Measurements from ENCODE around the gene FCRL5.

Gene FCRL5

DNA sequence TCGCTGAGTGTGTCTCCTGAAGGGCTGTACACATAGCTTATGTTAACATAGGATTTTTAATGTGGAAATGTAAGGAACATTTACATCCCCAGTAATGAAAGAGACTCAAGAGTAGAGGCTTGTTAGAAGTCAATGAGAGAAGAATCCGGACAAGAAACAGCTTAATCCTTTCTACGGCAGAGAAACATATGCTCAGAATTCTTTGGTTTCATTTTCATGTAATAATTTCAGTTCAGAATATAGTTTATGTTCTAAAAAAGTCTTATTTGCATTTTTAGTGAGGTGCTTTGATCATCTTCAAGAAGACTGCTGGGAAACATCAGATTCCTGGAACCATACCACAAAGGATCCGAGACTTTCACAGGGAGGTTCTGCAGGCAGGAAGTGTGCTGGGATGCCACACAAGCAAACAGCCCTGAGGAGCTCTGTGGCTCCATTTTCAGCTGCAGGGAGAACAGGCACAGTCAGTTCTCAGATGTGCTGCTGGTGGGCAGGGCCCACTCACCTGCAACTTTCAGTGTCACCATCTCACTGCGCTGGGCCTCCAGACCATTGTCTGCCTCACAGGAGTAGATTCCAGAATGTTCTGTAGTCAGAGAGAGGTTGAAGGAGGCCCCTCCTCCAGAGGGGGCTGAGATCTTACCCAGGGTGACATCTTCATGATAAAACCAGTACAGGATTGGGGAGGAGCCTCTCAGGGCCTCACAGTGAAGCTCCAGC is 28.4 kb downstream of the FCRL5 start:
- DNase-seq: no peak

- no peak for DNase-seq
Measured at GRCh38 chr1:157521056-157521455, 31.3 kb downstream of the FCRL5 start.

GRCh38 chr1:157520386-157520935 is 31.9 kb downstream of the FCRL5 start:
- no peak for DNase-seq

GRCh38 chr1:157519451-157519850 is 32.9 kb downstream of the FCRL5 start:
- DNase-seq: no peak

GRCh38 chr1:157517016-157517415 is 35.3 kb downstream of the FCRL5 start:
- no peak for DNase-seq

DNA sequence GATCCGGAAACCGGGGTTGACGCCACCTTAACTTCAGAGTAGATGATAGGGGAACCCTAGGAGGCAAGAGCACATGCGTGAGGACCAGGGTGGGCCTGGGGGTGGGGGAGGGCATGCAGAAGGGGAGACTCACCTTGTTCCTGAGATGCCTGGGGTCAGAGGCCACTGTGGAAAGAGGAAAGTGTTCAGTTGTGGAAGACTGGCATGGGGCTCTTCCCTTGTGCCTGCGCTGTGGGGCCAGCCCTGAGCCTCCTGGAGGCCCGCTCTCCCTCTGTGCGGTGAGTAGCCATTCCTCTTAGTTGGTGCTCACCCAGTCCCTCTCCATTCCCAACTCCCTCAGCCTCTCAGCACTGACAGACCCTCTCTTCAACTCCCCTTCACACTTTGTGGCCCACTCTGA is 36.6 kb downstream of the FCRL5 start:
- no peak for DNase-seq

- no peak for DNase-seq
Measured at GRCh38 chr1:157515141-157515540, 37.2 kb downstream of the FCRL5 start.

DNA sequence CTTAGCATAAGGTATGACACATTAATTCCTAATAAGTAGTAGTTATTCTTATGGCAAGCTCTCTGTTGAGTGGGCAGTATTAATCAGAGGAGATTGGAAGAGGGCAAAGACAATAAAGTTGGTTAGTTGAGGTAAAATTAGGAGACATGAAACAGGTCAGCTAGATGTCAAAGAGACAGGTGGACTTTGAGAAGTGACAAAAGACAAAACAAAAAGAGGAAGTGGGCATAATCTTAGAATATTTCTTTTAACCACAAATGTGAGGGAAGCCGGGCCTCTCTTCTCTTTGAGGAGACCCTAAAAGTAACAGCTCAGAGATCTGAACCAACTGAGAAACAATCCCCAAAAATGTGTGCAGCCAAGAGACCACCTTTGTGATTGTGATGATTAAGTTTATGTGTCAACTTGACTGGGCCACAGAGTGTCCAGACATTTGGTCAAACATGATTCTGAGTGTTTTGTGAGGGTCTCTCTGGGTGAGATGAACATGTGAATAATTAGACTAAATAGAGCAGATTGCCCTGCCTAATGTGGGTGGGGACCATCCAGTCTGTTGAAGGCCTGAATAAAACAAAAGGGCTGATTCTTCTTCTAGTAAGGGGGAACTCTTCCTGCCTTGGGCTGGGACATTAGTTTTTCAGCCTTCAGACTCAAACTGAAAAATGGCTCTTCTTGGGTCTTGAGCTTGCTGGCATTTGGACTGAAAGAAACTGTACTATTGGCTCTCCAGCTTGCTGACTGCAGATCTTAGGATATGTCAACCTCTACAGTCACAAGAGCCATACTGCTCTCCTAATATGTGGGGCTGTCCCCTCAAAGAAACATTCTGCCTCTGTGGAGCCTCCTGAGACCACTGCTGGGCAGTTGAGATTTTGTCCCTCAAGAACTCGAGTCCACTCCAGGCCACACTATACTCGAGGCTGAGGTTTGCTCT is 40.0 kb downstream of the FCRL5 start:
- no peak for DNase-seq

GRCh38 chr1:157509546-157510232 is 42.6 kb downstream of the FCRL5 start:
- no peak for DNase-seq

DNA sequence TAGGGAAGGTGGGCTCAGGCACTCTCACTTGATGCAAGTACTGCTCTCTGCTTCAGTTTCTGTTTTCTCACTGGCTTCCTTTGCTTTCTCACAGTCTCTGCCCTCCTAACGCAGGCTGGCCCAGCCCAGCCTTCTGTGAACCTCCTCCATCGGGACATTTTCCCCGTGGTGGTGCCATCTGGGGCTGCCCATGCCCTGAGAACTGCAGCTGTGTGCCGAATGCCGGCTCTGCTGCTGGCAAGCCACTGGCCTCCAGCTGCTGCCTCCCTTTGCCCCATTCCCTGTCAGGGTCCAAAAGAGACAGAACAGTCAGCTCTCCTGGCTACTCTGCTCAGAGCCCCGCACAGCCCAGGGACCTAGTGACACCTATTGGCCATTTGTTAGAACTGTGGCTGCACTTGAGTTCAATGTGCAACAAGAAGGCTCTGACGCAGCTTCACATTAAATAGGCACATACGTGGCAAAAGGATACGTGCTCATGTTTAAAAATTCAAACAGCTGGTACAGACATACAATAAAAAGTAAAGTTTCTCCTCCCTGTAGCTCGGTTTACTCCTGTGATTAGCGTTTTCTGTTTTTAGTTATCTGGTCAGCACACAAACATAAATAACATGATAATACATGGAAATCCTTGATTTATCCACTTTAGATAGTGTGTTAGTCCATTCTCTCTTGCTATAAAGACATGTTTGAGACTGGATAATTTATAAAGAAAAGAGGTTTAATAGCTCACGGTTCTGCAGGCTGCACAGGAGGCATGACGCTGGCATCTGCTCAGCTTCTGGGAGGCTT is 46.6 kb downstream of the FCRL5 start:
- DNase-seq: no peak

- DNase-seq: no peak
Measured at GRCh38 chr1:157504646-157505045, 47.7 kb downstream of the FCRL5 start.

DNA sequence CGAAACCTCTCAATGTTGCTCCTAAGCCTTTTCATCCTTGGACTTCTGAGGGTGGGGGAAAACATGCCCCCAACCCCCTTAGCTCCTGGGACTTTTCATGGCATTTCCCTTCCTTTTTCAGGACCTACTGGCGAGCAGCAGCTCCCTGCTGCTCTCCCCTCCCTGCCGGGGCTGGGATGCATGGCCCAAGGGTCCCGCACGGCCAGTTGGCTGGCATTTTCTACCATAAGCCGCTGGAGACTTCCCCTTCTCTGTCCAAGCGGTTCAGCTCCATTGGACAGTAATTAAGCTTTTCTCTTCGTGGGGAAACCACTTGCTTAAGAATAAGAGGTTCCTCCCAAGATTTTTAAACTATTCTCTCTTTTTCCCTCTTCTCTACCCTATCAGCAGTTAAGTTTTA is 52.8 kb downstream of the FCRL5 start:
- no peak for DNase-seq

- DNase-seq: no peak
Measured at GRCh38 chr1:157498736-157499090, 53.6 kb downstream of the FCRL5 start.

- no peak for DNase-seq
Measured at GRCh38 chr1:157497987-157498735, 54.2 kb downstream of the FCRL5 start.

DNA sequence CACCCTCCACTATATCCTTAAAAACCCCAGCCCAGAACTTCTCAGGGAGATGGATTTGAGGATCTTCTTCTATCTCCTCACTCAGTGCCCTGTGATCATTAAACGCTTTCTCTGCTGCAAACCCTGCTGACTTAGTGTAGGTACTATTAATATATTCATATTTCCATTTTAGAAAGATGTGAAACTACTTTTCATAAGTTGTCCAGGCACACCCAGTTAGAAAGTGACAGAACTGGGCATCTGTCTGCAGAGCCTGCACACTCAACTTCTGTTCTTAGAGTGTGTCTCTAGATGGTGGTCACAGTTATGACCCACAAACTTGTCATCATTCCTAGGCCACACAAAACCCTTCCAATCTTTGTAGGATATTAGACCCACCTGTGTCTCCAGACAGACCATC is 55.0 kb downstream of the FCRL5 start:
- no peak for DNase-seq

DNA sequence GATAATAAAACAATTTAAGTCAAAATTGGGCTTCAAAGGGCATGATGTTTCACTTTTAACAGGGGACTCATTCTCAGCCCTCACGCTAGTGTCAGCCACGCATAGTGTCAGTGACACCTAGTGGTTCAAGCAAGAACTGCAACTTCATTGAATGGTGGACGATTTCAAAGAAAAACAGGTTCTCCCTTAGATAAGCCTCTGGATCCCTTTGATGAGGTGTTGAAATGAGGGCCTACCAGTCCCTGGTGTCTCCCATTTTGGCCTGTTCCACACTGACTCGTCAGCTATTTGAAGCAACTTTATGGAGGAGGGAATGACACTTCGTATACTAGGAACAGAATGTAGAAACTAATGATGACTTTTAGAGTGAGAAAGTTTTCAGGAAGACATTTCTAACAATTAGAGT is 56.2 kb downstream of the FCRL5 start:
- no peak for DNase-seq

- DNase-seq: no peak
Measured at GRCh38 chr1:157495285-157495684, 57.0 kb downstream of the FCRL5 start.

DNA sequence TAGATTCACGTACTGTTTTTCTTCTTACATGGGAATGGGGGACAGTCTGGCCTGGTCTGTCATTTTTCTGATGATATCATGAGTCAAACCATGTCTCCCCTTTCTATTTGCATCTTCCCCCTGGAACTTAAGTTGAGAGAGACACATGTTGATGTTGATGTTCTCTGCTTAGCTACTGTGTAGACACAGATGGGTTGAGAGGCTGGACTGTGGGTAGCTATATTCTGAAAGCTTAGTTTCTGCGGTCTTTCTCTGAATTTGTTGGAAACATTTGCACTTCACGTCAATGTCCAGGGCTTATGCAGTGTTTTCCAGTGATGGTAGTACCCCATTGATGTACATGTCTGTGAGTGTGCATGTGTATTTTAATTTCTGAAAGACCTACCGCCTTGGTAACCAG is 58.2 kb downstream of the FCRL5 start:
- DNase-seq: no peak

DNA sequence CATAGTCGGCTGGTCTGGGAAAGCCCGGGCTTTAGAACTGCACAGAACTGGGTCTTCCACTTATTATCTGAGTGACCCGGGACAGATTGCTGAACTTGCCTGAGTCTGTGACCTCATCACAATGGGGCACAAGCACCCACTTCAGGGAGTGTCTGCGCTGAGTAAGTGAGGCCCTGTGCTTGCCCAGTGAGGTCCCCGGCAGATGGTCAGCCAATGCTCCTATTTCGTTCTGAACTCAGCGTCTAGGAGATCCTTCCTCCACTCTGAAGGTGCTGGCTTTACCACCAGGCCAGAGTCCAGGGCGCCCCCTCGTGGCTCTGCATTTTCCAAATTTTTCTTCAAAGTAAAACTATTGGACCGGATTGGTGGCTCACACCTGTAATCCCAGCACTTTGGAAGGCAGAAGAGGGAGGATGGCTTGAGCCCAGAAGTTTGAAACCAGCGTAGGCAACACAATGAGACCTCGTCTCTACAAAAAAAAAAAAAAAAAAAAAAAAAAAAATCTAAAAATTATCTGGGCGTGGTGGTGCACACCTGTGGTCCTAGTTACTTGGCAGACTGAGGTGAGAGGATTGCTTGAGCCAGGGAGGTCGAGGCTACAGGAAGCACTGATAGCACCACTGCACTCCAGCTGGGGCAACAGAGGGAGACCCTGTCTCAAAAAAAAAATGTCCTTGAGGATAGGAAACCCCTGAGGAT is 61.7 kb downstream of the FCRL5 start:
- DNase-seq: peak; percentile 48

DNA sequence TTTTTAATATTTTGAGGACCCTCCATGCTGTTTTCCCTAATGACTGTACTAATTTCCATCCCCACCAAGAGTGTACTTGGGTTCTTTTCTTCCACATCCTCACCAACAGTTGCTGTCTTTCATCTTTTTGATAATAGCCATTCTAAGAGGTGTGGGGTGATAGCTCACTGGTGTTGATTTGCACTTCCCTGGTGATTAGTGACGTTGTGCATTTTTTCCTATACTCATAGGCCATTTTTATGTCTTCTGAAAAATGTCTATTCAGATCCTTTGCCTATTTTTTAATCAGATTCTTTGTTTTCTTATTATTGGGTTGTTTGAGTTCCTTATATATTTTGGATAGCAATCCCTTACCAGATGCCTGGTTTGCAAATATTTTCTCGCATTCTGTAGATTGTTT is 64.2 kb downstream of the FCRL5 start:
- no peak for DNase-seq

DNA sequence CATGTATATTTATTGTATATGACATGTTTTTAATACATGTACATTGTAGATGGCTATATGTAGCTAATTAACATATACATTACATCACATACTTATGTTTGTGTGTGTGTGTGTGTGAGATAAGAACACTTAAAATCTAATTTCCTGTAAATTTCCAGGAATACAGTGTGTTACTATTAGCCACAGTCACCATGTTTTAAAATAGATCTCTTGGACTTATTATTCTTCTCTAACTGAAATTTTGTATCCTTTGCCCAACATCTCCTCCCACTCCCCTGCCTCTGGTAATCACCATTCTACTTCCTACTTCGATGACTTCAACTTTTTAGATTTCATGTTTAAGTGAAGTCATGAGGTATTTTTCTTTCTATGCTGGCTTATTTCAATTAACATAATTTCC is 64.8 kb downstream of the FCRL5 start:
- DNase-seq: no peak

All from activated T-cell treated with anti-CD3 and anti-CD28 coated beads, Interleukin-2, amount 50 U/mL, for 1 hour (primary cell).